K562 (cell line): Measurements from ENCODE around the gene ADGRB2. TPM values are rescaled to one million over a fixed set of nuclear protein-coding genes. Genes with fewer than 3 reads are reported as not detected.

Experiments used
- ATAC-seq: fragments of 200-7000 bp; cut with Tn5 transposase; 3 replicates; pipeline ENCODE4 v1.9.1; 2020; ENCODE audit warnings: moderate library complexity
- BruUV-seq: library from RNA; stranded (reverse); fragments of 400-500 nt; replicated peaks from 2 replicates; lab custom pipeline; 2021; lab: Mats Ljungman, UMichigan
- CTCF ChIA-PET: fragments of 300-600 bp; formaldehyde crosslinking; extraction: SDS; loops from one replicate; lab custom pipeline; 2021; ENCODE audit warnings: low intra/inter-chr PET ratio; lab: Yijun Ruan, JAX
- POLR2A ChIA-PET: fragments of 300-600, 350-650 bp; sonication (Branson Sonifier 250); formaldehyde crosslinking; extraction: SDS; loops from one replicate; lab custom pipeline; 2021; ENCODE audit warnings: antibody characterized with exemption, inconsistent platforms; lab: Yijun Ruan, JAX
- DNase-seq, 4 experiments: peaks; one replicate each; pipeline versions ENCODE4 v3.0.0 to v3.0.0-alpha.2; 2011 to 2018; ENCODE audit warnings: low spot score in 3 of 4, mixed read lengths in 3 of 4; ENCODE audit errors: extremely low read depth in 1 of 4
- FAIRE-seq: peaks from 2 replicates; lab custom pipeline; 2011; peaks lifted over from hg19 to GRCh38; lab: Jason Lieb, UNC
- H2AFZ ChIP-seq: 2 replicates; pipeline ENCODE4 v1.6.0; 2011; ENCODE audit warnings: low read depth, low read length, control low read depth, inconsistent platforms
- H3K27ac ChIP-seq: fragments of 200-600 bp; 3 replicates; pipeline ENCODE4 v1.8.0; 2011; ENCODE audit warnings: low read depth, mild to moderate bottlenecking, control low read depth, inconsistent platforms, low read length, moderate library complexity, mixed read lengths; ENCODE audit errors: extremely low read depth
- H3K27me3 ChIP-seq, 2 experiments: fragments of 300-600 bp in 1 of 2; 2 replicates in 1 of 2; 3 replicates in 1 of 2; pipeline versions ENCODE4 v1.6.0 to v1.8.0; 2011; ENCODE audit warnings: inconsistent platforms in 2 of 2, low read length in 2 of 2, mild to moderate bottlenecking in 1 of 2, mixed read lengths in 1 of 2, moderate library complexity in 1 of 2; ENCODE audit not compliant: control insufficient read depth in 2 of 2, insufficient read depth in 2 of 2
- H3K36me3 ChIP-seq: fragments of 300-600 bp; 3 replicates; pipeline ENCODE4 v1.8.0; 2011; ENCODE audit warnings: mild to moderate bottlenecking, low read length, inconsistent platforms; ENCODE audit not compliant: control insufficient read depth, insufficient read depth
- H3K4me1 ChIP-seq, 2 experiments: fragments of 200-600 bp in 1 of 2; replicated peaks in 1 of 2; 2 replicates in 1 of 2; 3 replicates in 1 of 2; pipeline versions ENCODE4 v1.5.1 to v1.8.0; 2011; ENCODE audit warnings: inconsistent platforms in 2 of 2, low read length in 2 of 2, mild to moderate bottlenecking in 1 of 2, mixed read lengths in 1 of 2, moderate library complexity in 1 of 2; ENCODE audit not compliant: control insufficient read depth in 2 of 2, insufficient read depth in 2 of 2
- H3K4me2 ChIP-seq: 2 replicates; pipeline ENCODE4 v1.6.1; 2011; ENCODE audit warnings: low read length, control low read depth, inconsistent platforms, mixed read lengths; ENCODE audit not compliant: insufficient read depth
- H3K4me3 ChIP-seq: fragments of 200-600 bp; sonication (generic), shearing (Covaris generic); 2 replicates; pipeline ENCODE4 v1.5.1; 2016; ENCODE audit warnings: control low read depth, inconsistent platforms
- H3K79me2 ChIP-seq: fragments of 200-600 bp; 3 replicates; pipeline ENCODE4 v1.8.0; 2011; ENCODE audit warnings: low read length, inconsistent platforms; ENCODE audit not compliant: control insufficient read depth, insufficient read depth
- H3K9ac ChIP-seq, 2 experiments: 2 replicates each; pipeline versions ENCODE4 v1.6.0 to v1.6.1; 2011; ENCODE audit warnings: low read depth in 2 of 2, low read length in 2 of 2, control low read depth in 1 of 2, inconsistent platforms in 1 of 2, mild to moderate bottlenecking in 1 of 2, mixed read lengths in 1 of 2; ENCODE audit not compliant: insufficient read depth in 1 of 2
- H3K9me1 ChIP-seq: one replicate; pipeline ENCODE4 v1.6.0; 2011; ENCODE audit warnings: inconsistent platforms, mild to moderate bottlenecking, low read length, moderate library complexity; ENCODE audit not compliant: control insufficient read depth, insufficient read depth
- H3K9me3 ChIP-seq: replicated peaks from 2 replicates; pipeline ENCODE4 v1.5.1; 2011; ENCODE audit warnings: low read depth, low read length, inconsistent platforms; ENCODE audit not compliant: control insufficient read depth, insufficient read depth
- H4K20me1 ChIP-seq: replicated peaks from 2 replicates; pipeline ENCODE4 v1.6.1; 2011; ENCODE audit warnings: low read length, inconsistent platforms, mixed read lengths; ENCODE audit not compliant: control insufficient read depth, insufficient read depth
- FOXJ3 ChIP-seq: sonication (generic); formaldehyde crosslinking; IDR thresholded peaks from 2 replicates; pipeline ENCODE4 v1.4.0; 2020; ENCODE audit warnings: mild to moderate bottlenecking, missing genetic modification reagents
- LEF1 ChIP-seq: fragments of 450-650 bp; IDR thresholded peaks from 2 replicates; pipeline ENCODE4 v1.6.1; 2016; ENCODE audit warnings: mild to moderate bottlenecking
- RAD51 ChIP-seq: fragments of 450-650 bp; IDR thresholded peaks from 2 replicates; pipeline ENCODE4 v1.7.1; 2016; ENCODE audit warnings: low read depth, mild to moderate bottlenecking, borderline replicate concordance
- TEAD2 ChIP-seq: fragments of 450-650 bp; IDR thresholded peaks from 2 replicates; pipeline ENCODE4 v1.6.1; 2016; ENCODE audit warnings: missing genetic modification characterization, control low read depth, missing compliant biosample characterization
- ZFP36 ChIP-seq: fragments of 150-350 bp; IDR thresholded peaks from 2 replicates; pipeline ENCODE4 v1.6.1; 2018; ENCODE audit warnings: low read length, low read depth; ENCODE audit not compliant: partially characterized antibody
- ZNF212 ChIP-seq: fragments of 450-650 bp; formaldehyde crosslinking; IDR thresholded peaks from 2 replicates; pipeline ENCODE4 v1.4.0; 2020; ENCODE audit warnings: mild to moderate bottlenecking
- WGBS: fragments of 100-300 bp; shearing (Covaris generic); methylation state at CpG from one replicate; pipeline ENCODE4 v1.1.6; 2016; ENCODE audit warnings: low coverage, mixed read lengths; ENCODE audit not compliant: insufficient coverage; ENCODE audit errors: missing lambda C conversion rate; 5-methylcytosine and 5-hydroxymethylcytosine counted together
- in situ Hi-C: fragments of 300-500 bp; cut with MboI; formaldehyde crosslinking; loops from 4 replicates; pipeline ENCODE4 v1.15.0; 2018; ENCODE audit warnings: inconsistent platforms, mixed read lengths
- intact Hi-C: fragments of 100-400 bp; cut with micrococcal nuclease; formaldehyde crosslinking; loops from 2 replicates; pipeline ENCODE4 v1.14.2; 2022
- polyA plus RNA-seq, 8 experiments: library from polyadenylated mRNA; depleted of rRNA in 4 of 8; stranded (reverse) in 5 of 8; unstranded in 3 of 8; fragments of >200 nt; fragmentation: Nextera tagmentation in 2 of 8; fragmentation: Illumina TruSeq in 1 of 8; extraction: Ambion mirVana in 2 of 8; extraction: Trizol in 1 of 8; gene quantifications; 2 replicates each; pipeline versions ENCODE4 v1.2.1 to v1.2.3, GENCODE V29; 2011 to 2014; ENCODE audit warnings: inconsistent platforms in 1 of 8, missing spikeins in 1 of 8
- total RNA-seq, 7 experiments: library from RNA; depleted of rRNA in 6 of 7; stranded (reverse); fragments of >200 nt in 6 of 7; fragmentation: Illumina TruSeq in 2 of 7; extraction: Trizol in 2 of 7; gene quantifications; 2 replicates each; pipeline versions ENCODE4 v1.2.1 to v1.2.3, GENCODE V29; 2011 to 2021; ENCODE audit warnings: low replicate concordance in 1 of 7

Gene ADGRB2
- total and polyA plus RNA-seq, 9 of the 15 experiments (the other 6 are each of a cell fraction or from before 2014, with no cell fraction given) = 0.04 to 0.23 (median 0.20) TPM; not detected in 2

- FAIRE-seq = no peak
- BruUV-seq = no TSS peak
- 0 out of 4 replicates have a peak overlapping the region, but pooled peaks of 1 of the 2 experiments have one; percentile 13 for H3K9ac ChIP-seq
- no peak overlapping the region for H2AFZ ChIP-seq
- H4K20me1 ChIP-seq = peaks cover 27% of the 10 kb centered on the region; the same call in 1 of the 2 replicates
- in situ Hi-C loops (no loop called here), intact Hi-C loops (no loop called here)
- no peaks in the 10 kb centered on the region for H3K36me3 ChIP-seq
- no peak for ATAC-seq
- 2% methylated on average over 5 of the region's 5 CpGs for WGBS
- no peak overlapping the region for H3K27ac ChIP-seq
- H3K4me3 ChIP-seq = no peak overlapping the region
- H3K4me1 ChIP-seq = peaks cover 0 to 14% of the 10 kb centered on the region in 2 experiments; a peak in 3 of 5 replicates
- H3K9me3 ChIP-seq = no peaks in the 10 kb centered on the region
- CTCF ChIA-PET = no interaction called here
- TF ChIP-seq LEF1 (no peak), ZFP36 (peak; percentile 19)
- H3K9me1 ChIP-seq = no peaks in the 10 kb centered on the region
- no peaks in the 10 kb centered on the region for H3K79me2 ChIP-seq
- DNase-seq = no peak
- POLR2A ChIA-PET = interaction anchor here (0.6 kb wide), 2 partner anchors 13 to 1831 kb away, joined by 4 to 5 read pairs; no protein-coding TSS in a partner anchor
- no peak overlapping the region for H3K4me2 ChIP-seq
- H3K27me3 ChIP-seq = peaks cover 0 to 51% of the 10 kb centered on the region in 2 experiments; a peak in 4 of 5 replicates
These were observed 68.8 kb downstream of the ADGRB2 start for GRCh38 chr1:31695327-31695726.

GRCh38 chr1:31694964-31695313 is 69.2 kb downstream of the ADGRB2 start:
- Histone ChIP-seq H3K9ac (peak overlapping the region in 1 of 2 experiments; percentile 33; a peak in 1 of 4 replicates), H3K79me2 (no peaks in the 10 kb centered on the region), H3K9me3 (no peaks in the 10 kb centered on the region), H2AFZ (no peak overlapping the region), H3K36me3 (no peaks in the 10 kb centered on the region), H3K4me2 (no peak overlapping the region), H3K4me3 (no peak overlapping the region), H3K27me3 (peaks cover 0 to 51% of the 10 kb centered on the region in 2 experiments; a peak in 4 of 5 replicates), H4K20me1 (peaks cover 28% of the 10 kb centered on the region; the same call in 1 of the 2 replicates), H3K4me1 (peaks cover 0 to 14% of the 10 kb centered on the region in 2 experiments; a peak in 3 of 5 replicates), H3K27ac (no peak overlapping the region), H3K9me1 (no peaks in the 10 kb centered on the region)
- WGBS = 24% methylated on average over 8 of the region's 8 CpGs
- no peak for ATAC-seq
- ChIA-PET CTCF (no interaction called here), POLR2A (interaction anchor here (0.6 to 2.6 kb wide), 3 partner anchors 9 to 1832 kb away, joined by 4 to 13 read pairs (median 7); partner anchors contain the start of gene COL16A1)
- FAIRE-seq = no peak
- DNase-seq = no peak
- BruUV-seq = no TSS peak
- intact Hi-C loops (no loop called here), in situ Hi-C loops (no loop called here)
- no peak for TF ChIP-seq FOXJ3
- TF ChIP-seq RAD51 = no peak
- TF ChIP-seq TEAD2 (tag) = no peak
- no peak for TF ChIP-seq ZNF212
